ENCODE measurements around the gene TMEM236. TPM values are rescaled to one million over a fixed set of nuclear protein-coding genes. Genes with fewer than 3 reads are reported as not detected.

Gene TMEM236
- total and polyA plus RNA-seq, 2 of the 4 experiments (the other 2 are of a cell fraction), result not detected

GRCh38 chr10:17805921-17806577, 54.0 kb downstream of the TMEM236 start:
- TF ChIP-seq RAD21 (IDR thresholded peaks at IDR 0.05; ENCODE audit: low read length) (no peak), SMC3 (IDR thresholded peaks at IDR 0.05; ENCODE audit: low read depth, low read length) (no peak), USF2 (IDR thresholded peaks at IDR 0.05; ENCODE audit: low read depth, low read length) (no peak), CHD1 (IDR thresholded peaks at IDR 0.05; ENCODE audit: low read depth, low read length) (no peak), CEBPB (IDR thresholded peaks at IDR 0.05; ENCODE audit: low read depth, low read length) (no peak), RFX5 (IDR thresholded peaks at IDR 0.05; ENCODE audit: low read depth, low read length) (no peak), MAFK (IDR thresholded peaks at IDR 0.05; ENCODE audit: low read depth, low read length) (no peak), MAZ (IDR thresholded peaks at IDR 0.05; ENCODE audit: borderline replicate concordance, low read depth, low read length) (no peak), RCOR1 (IDR thresholded peaks at IDR 0.05; ENCODE audit: insufficient replicate concordance, low read length) (no peak), POLR2A (IDR thresholded peaks at IDR 0.05; ENCODE audit: low read depth, low read length) (no peak), MXI1 (IDR thresholded peaks at IDR 0.05; ENCODE audit: borderline replicate concordance, low read depth, low read length) (no peak), NFE2L2 (IDR thresholded peaks at IDR 0.05; ENCODE audit: low read depth, low read length) (no peak), ELK1 (IDR thresholded peaks at IDR 0.05; ENCODE audit: borderline replicate concordance, low read depth, low read length) (no peak)
- no peak overlapping the region for H3K27ac ChIP-seq (ENCODE audit: insufficient read depth, low read length)
- H3K9me3 ChIP-seq (ENCODE audit: control insufficient read depth, insufficient read depth, low read length), result no peaks in the 10 kb centered on the region
- no peak overlapping the region for H3K23ac ChIP-seq (ENCODE audit: low read depth, low read length)
- no peak overlapping the region for H2AK5ac ChIP-seq (ENCODE audit: low read depth, low read length)
- intact Hi-C loops (cut with micrococcal nuclease) (no loop called here), in situ Hi-C loops (cut with MboI; ENCODE audit: low sequenced_read_pairs) (no loop called here), dilution Hi-C loops (cut with HindIII; ENCODE audit: low sequenced_read_pairs, unreplicated experiment) (no loop called here)
- no peak overlapping the region for H2BK120ac ChIP-seq (ENCODE audit: low read depth, low read length)
- no peak overlapping the region for H3K56ac ChIP-seq (ENCODE audit: extremely low read depth, insufficient read depth, low read length)
- no peak overlapping the region for H3K4ac ChIP-seq (ENCODE audit: low read depth, low read length)
- no peak overlapping the region for H2BK5ac ChIP-seq (ENCODE audit: low read depth, low read length, poor library complexity, severe bottlenecking)
- no peak overlapping the region for H3K4me2 ChIP-seq (ENCODE audit: low read depth, low read length)
- POLR2A ChIA-PET (ENCODE audit: unreplicated experiment), result no interaction called here
- H3K4me1 ChIP-seq (ENCODE audit: control insufficient read depth, insufficient read depth, low read length), result no peaks in the 10 kb centered on the region
- peaks cover 6% of the 10 kb centered on the region for H3K27me3 ChIP-seq (ENCODE audit: control insufficient read depth, insufficient read depth, low read length)
- no peak overlapping the region for H3K9ac ChIP-seq (ENCODE audit: low read depth, low read length)
- no peak overlapping the region for H4K8ac ChIP-seq (ENCODE audit: low read depth in 2 of 2, low read length in 2 of 2)
- no peak overlapping the region for H2AK9ac ChIP-seq (replicated peaks; ENCODE audit: low read depth, low read length, poor library complexity)
- no peak for ATAC-seq (ENCODE audit: low read depth)
- H2BK15ac ChIP-seq (ENCODE audit: low read depth, low read length), result no peak overlapping the region
- H4K5ac ChIP-seq (ENCODE audit: low read depth, low read length), result no peak overlapping the region
- H3K79me1 ChIP-seq (ENCODE audit: low read depth in 1 of 2, low read length in 2 of 2), result no peaks in the 10 kb centered on the region
- no peak overlapping the region for H4K91ac ChIP-seq (ENCODE audit: insufficient read depth, low read depth, low read length)
- H3K4me3 ChIP-seq (ENCODE audit: insufficient read depth, low read depth, low read length), result no peak overlapping the region
- no CpG with 5 or more reads among the region's 7 CpGs for WGBS, 2 experiments (ENCODE audit: extremely low coverage in 2 of 2, insufficient read length in 1 of 2)
- no peak overlapping the region for H2AFZ ChIP-seq (replicated peaks; ENCODE audit: low read length, poor library complexity)
- BruUV-seq (replicated peaks), result no TSS peak
- DNase-seq, result no peak
- H4K20me1 ChIP-seq (ENCODE audit: insufficient read depth, low read length), result no peaks in the 10 kb centered on the region
- no peaks in the 10 kb centered on the region for H3K9me1 ChIP-seq (ENCODE audit: insufficient read depth, low read length)
- no peaks in the 10 kb centered on the region for H3K36me3 ChIP-seq (ENCODE audit: control insufficient read depth, insufficient read depth, low read length)
- H3K18ac ChIP-seq (ENCODE audit: low read depth, low read length), result no peak overlapping the region
- CTCF ChIA-PET, result no interaction called here
- no peak overlapping the region for H3K14ac ChIP-seq (replicated peaks; ENCODE audit: low read depth, low read length)
- no peak overlapping the region for H2BK20ac ChIP-seq (ENCODE audit: low read depth, low read length)
